ENCODE data around the gene TYW1.
"Not testable (repeated sequence)": the region's sequence is repeated elsewhere in the genome, so short reads cannot be mapped to it uniquely, and the experiment has no call there.

TYW1 gene

GRCh38 chr7:67135617-67136486, 139.2 kb downstream of the TYW1 start:
- not testable (repeated sequence) for DNase-seq

GRCh38 chr7:67137489-67137888, 140.9 kb downstream of the TYW1 start:
- not testable (repeated sequence) for DNase-seq

- not testable (repeated sequence) for DNase-seq
These were observed 143.2 kb downstream of the TYW1 start for GRCh38 chr7:67139876-67140275.

GRCh38 chr7:67141001-67141400, 144.4 kb downstream of the TYW1 start:
- DNase-seq: not testable (repeated sequence)

- not testable (repeated sequence) for DNase-seq
These were observed 146.6 kb downstream of the TYW1 start for GRCh38 chr7:67143091-67143786.

GRCh38 chr7:67145581-67146193, 149.1 kb downstream of the TYW1 start:
- not testable (repeated sequence) for DNase-seq

GRCh38 chr7:67149131-67149530, 152.5 kb downstream of the TYW1 start:
- DNase-seq: not testable (repeated sequence)

- DNase-seq: not testable (repeated sequence)
These were observed 157.7 kb downstream of the TYW1 start for GRCh38 chr7:67154374-67154773.

- DNase-seq: not testable (repeated sequence)
These were observed 159.4 kb downstream of the TYW1 start for GRCh38 chr7:67156064-67156463.

- DNase-seq: not testable (repeated sequence)
These were observed 166.7 kb downstream of the TYW1 start for GRCh38 chr7:67163285-67163684.

GRCh38 chr7:67171151-67171550, 174.5 kb downstream of the TYW1 start:
- DNase-seq: not testable (repeated sequence)

- not testable (repeated sequence) for DNase-seq
These were observed 180.1 kb downstream of the TYW1 start for GRCh38 chr7:67176730-67177129.

- not testable (repeated sequence) for DNase-seq
These were observed 182.5 kb downstream of the TYW1 start for GRCh38 chr7:67178915-67179688.

GRCh38 chr7:67182956-67183750, 186.5 kb downstream of the TYW1 start:
- not testable (repeated sequence) for DNase-seq

GRCh38 chr7:67184912-67185659, 188.5 kb downstream of the TYW1 start:
- DNase-seq: not testable (repeated sequence)

- DNase-seq: not testable (repeated sequence)
These were observed 189.1 kb downstream of the TYW1 start for GRCh38 chr7:67185660-67186129.

GRCh38 chr7:67189160-67189559, 192.5 kb downstream of the TYW1 start:
- DNase-seq: not testable (repeated sequence)

GRCh38 chr7:67189801-67190465, 193.3 kb downstream of the TYW1 start:
- not testable (repeated sequence) for DNase-seq

- DNase-seq: not testable (repeated sequence)
These were observed 194.5 kb downstream of the TYW1 start for GRCh38 chr7:67191002-67191720.

Measured in activated CD8-positive, alpha-beta memory T cell treated with anti-CD3 and anti-CD28 coated beads, Interleukin-2, amount 50 U/mL, for 4 hours (primary cell).